Left ventricle myocardium inferior (tissue), 1 donor: Measurements from ENCODE around the gene AP1B1. TPM values are rescaled to one million over a fixed set of nuclear protein-coding genes. Genes with fewer than 3 reads are reported as not detected.

ENCODE experiments used
- DNase-seq: peaks from one replicate; pipeline ENCODE4 v3.0.0-alpha.2; 2020
- H3K27ac ChIP-seq: fragments of 200-600 bp; replicated peaks from 2 replicates; pipeline ENCODE4 v1.8.0; 2021
- H3K27me3 ChIP-seq: fragments of 200-600 bp; 2 replicates; pipeline ENCODE4 v1.8.0; 2021; ENCODE audit warnings: low read depth
- H3K36me3 ChIP-seq: fragments of 200-600 bp; 2 replicates; pipeline ENCODE4 v1.8.0; 2021
- H3K4me1 ChIP-seq: fragments of 200-600 bp; 2 replicates; pipeline ENCODE4 v1.8.0; 2021
- H3K4me3 ChIP-seq: fragments of 200-600 bp; 2 replicates; pipeline ENCODE4 v1.8.0; 2021; ENCODE audit warnings: mild to moderate bottlenecking, moderate library complexity
- H3K9me3 ChIP-seq: fragments of 200-600 bp; replicated peaks from 2 replicates; pipeline ENCODE4 v1.8.0; 2021
- intact Hi-C: fragments of 100-400 bp; cut with micrococcal nuclease; formaldehyde crosslinking; loops from one replicate; pipeline ENCODE4 v1.11.0; 2022
- total RNA-seq: library from RNA; stranded (reverse); fragmentation: NEBNext Ultra II Directional; extraction: Animal tissue kit (Norgen Biotek cat#: 25700); gene quantifications from one replicate; pipeline ENCODE4 v1.2.1, GENCODE V29; 2021
- TF ChIP-seq, protein P1 (sequence below): fragments of 200-600 bp; IDR thresholded peaks from 2 replicates; pipeline ENCODE4 v1.8.0; 2021; ENCODE audit warnings: antibody characterized with exemption, mild to moderate bottlenecking, borderline replicate concordance
- donor health status: DM: no; HTN: yes; CAD: no; lungs with severe emphysema.

Gene AP1B1
- total RNA-seq, 1 donor from 2014 or later, result 28.2 TPM

- TF ChIP-seq, protein P1, sequence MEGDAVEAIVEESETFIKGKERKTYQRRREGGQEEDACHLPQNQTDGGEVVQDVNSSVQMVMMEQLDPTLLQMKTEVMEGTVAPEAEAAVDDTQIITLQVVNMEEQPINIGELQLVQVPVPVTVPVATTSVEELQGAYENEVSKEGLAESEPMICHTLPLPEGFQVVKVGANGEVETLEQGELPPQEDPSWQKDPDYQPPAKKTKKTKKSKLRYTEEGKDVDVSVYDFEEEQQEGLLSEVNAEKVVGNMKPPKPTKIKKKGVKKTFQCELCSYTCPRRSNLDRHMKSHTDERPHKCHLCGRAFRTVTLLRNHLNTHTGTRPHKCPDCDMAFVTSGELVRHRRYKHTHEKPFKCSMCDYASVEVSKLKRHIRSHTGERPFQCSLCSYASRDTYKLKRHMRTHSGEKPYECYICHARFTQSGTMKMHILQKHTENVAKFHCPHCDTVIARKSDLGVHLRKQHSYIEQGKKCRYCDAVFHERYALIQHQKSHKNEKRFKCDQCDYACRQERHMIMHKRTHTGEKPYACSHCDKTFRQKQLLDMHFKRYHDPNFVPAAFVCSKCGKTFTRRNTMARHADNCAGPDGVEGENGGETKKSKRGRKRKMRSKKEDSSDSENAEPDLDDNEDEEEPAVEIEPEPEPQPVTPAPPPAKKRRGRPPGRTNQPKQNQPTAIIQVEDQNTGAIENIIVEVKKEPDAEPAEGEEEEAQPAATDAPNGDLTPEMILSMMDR, result no peak
- DNase-seq, result no peak
- intact Hi-C loops, result no loop called here
- Histone ChIP-seq H3K27ac (no peak overlapping the region), H3K9me3 (no peaks in the 10 kb centered on the region), H3K4me1 (peaks cover 65% of the 10 kb centered on the region), H3K36me3 (peaks cover 8% of the 10 kb centered on the region), H3K4me3 (no peak overlapping the region), H3K27me3 (no peaks in the 10 kb centered on the region)
Measured at GRCh38 chr22:29385151-29385704, 3.1 kb downstream of the AP1B1 start.

DNA sequence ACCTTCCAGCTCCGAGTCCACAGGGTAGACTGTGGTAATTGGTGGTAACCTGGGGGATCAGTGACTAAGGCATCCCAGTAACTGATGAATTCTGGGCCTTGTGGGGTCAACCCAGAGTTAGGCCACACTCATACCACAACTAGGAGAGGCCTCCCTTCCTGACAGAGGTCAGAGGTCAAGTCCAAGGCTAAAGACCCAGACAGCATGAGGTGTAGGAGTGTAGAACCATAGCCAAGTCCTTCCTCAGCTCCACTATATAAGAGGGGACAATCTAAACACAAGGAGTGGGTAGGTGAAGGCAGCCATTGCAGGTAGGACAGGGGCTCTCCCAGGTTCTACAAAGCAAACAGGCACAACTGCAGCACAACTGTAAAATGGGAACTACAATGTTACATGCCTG lies 4.6 kb downstream of the AP1B1 start:
- Histone ChIP-seq H3K27ac (no peak overlapping the region), H3K4me3 (no peak overlapping the region), H3K9me3 (no peaks in the 10 kb centered on the region), H3K27me3 (no peaks in the 10 kb centered on the region), H3K4me1 (peaks cover 64% of the 10 kb centered on the region), H3K36me3 (peaks cover 8% of the 10 kb centered on the region)
- TF ChIP-seq, protein P1, result no peak
- no peak for DNase-seq
- intact Hi-C loops, result no loop called here

DNA sequence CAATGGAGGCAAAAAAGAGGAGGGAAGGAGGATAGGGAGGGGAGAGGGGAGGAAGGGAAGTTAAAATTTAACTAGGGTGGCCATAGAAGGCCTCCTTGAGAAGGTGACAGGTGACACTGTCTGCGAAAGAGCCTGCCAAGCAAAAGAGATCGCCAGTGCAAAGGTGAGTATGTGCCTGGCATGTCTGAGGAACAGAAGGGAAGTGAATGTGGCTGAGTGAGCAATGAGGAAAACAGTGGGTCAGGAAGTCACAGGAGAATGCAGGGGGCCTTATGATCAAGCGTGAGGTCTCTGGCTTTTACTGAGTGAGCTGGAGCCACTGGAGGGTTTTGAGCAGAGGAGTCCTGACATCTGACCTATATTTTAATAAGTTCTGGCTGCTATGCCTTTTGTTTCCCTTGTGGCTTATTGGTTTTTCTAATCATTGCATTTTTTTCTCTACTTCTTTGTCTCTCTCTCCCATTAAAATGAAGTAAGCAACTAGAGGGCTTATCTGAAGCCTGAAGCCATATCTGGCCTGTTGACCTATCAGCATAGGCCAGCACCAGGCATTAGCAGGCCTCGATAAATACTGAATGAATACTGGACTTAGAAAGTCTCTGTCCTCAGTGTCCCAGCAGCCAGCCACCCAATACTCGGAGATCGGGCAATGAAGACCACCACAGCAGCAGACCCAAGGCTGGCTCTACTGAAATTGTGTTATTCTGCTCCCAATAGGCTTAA lies 5.6 kb downstream of the AP1B1 start:
- Histone ChIP-seq H3K27me3 (no peaks in the 10 kb centered on the region), H3K27ac (no peak overlapping the region), H3K9me3 (no peaks in the 10 kb centered on the region), H3K4me3 (no peak overlapping the region), H3K4me1 (peaks cover 55% of the 10 kb centered on the region), H3K36me3 (peaks cover 8% of the 10 kb centered on the region)
- intact Hi-C loops, result no loop called here
- no peak for DNase-seq
- TF ChIP-seq, protein P1, result no peak

DNA sequence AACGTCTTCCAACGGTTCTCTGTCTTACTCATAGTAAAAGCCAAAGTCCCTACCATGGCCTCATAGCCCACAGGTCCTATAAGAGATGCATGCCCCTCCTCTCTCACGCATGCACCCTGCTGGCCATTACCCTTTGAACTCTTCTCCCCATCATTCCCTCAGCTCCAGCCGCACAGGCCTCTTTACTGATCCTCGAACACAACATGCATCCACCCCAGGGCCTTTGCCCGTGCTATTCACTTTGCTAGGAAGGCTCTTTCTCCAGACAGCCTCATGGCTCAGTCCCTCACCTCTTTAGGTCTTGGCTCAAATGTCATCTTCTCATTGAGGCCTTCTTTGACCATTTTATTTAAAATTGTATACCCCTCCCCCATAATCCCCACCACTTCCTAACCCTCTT lies 7.5 kb downstream of the AP1B1 start:
- intact Hi-C loops, result no loop called here
- Histone ChIP-seq H3K4me3 (no peak overlapping the region), H3K27ac (no peak overlapping the region), H3K27me3 (no peaks in the 10 kb centered on the region), H3K36me3 (peaks cover 15% of the 10 kb centered on the region), H3K9me3 (no peaks in the 10 kb centered on the region), H3K4me1 (peaks cover 42% of the 10 kb centered on the region)
- DNase-seq, result no peak
- TF ChIP-seq, protein P1, result no peak

GRCh38 chr22:29380032-29380781 lies 8.2 kb downstream of the AP1B1 start:
- H3K4me3 ChIP-seq, result no peak overlapping the region
- intact Hi-C loops, result no loop called here
- no peak overlapping the region for H3K27ac ChIP-seq
- TF ChIP-seq, protein P1, result no peak
- peaks cover 15% of the 10 kb centered on the region for H3K36me3 ChIP-seq
- H3K9me3 ChIP-seq, result no peaks in the 10 kb centered on the region
- H3K27me3 ChIP-seq, result no peaks in the 10 kb centered on the region
- peaks cover 41% of the 10 kb centered on the region for H3K4me1 ChIP-seq
- DNase-seq, result no peak
